Measurements from ENCODE around the gene LAMTOR2. TPM values are rescaled to one million over a fixed set of nuclear protein-coding genes. Genes with fewer than 3 reads are reported as not detected.
A peak's percentile ranks its signal among the peaks of the same experiment; 100 is the strongest.

The LAMTOR2 gene
- total and polyA plus RNA-seq, 9 of the 15 experiments (the other 6 are each of a cell fraction or from before 2014, with no cell fraction given), result 39.0 to 161 (median 74.6) TPM

GRCh38 chr1:156054500-156055280, at the start of gene LAMTOR2 (continued):
- TF ChIP-seq POLR3A (IDR thresholded peaks at IDR 0.05; ENCODE audit: borderline replicate concordance, extremely low read depth, insufficient read depth, insufficient read length) (no peak), CBX1 (IDR thresholded peaks at IDR 0.05; ENCODE audit: low read depth) (no peak; the same call in 1 of the 2 replicates), STAG1 (CRISPR knock-in tag; IDR thresholded peaks at IDR 0.05; ENCODE audit: borderline replicate concordance) (no peak), ZNF639 (CRISPR knock-in tag; conservative IDR thresholded peaks at IDR 0.05 in 1 of 2, IDR thresholded peaks at IDR 0.05 in 1 of 2) (peak in 1 of 2 experiments; percentile 77; a peak in 1 of 4 replicates), TCF3 (CRISPR knock-in tag; IDR thresholded peaks at IDR 0.05) (0 out of 2 replicates have a peak, but pooled peaks have one; percentile 17), NELFE (IDR thresholded peaks at IDR 0.05; ENCODE audit: insufficient read depth, insufficient read length) (no peak), POLR2G (IDR thresholded peaks at IDR 0.05; ENCODE audit: low read depth, low read length) (peak; percentile 88), JUN (IDR thresholded peaks at IDR 0.05; ENCODE audit: borderline replicate concordance, low read depth, low read length) (peak; percentile 53; the same call in 1 of the 2 replicates), JUN (CRISPR knock-in tag; IDR thresholded peaks at IDR 0.05; ENCODE audit: borderline replicate concordance) (no peak), CCAR2 (IDR thresholded peaks at IDR 0.05; ENCODE audit: low read depth, low read length) (no peak), GTF2F1 (IDR thresholded peaks at IDR 0.05; ENCODE audit: low read depth, low read length) (peak; percentile 84; the same call in 1 of the 2 replicates), POU5F1 (IDR thresholded peaks at IDR 0.05; ENCODE audit: borderline replicate concordance, low read depth, low read length, partially characterized antibody) (peak; percentile 85), CLOCK (CRISPR knock-in tag; IDR thresholded peaks at IDR 0.05; ENCODE audit: borderline replicate concordance) (no peak), TRIM25 (IDR thresholded peaks at IDR 0.05; ENCODE audit: borderline replicate concordance) (no peak), DMBX1 (CRISPR knock-in tag; IDR thresholded peaks at IDR 0.05; ENCODE audit: borderline replicate concordance) (peak; percentile 51; the same call in 1 of the 2 replicates), FOXP1 (CRISPR knock-in tag; IDR thresholded peaks at IDR 0.05) (no peak), ZNF184 (CRISPR knock-in tag; IDR thresholded peaks at IDR 0.05) (no peak), SRSF1 (IDR thresholded peaks at IDR 0.05; ENCODE audit: low read depth, low read length) (no peak), XRCC5 (IDR thresholded peaks at IDR 0.05; ENCODE audit: low read depth, low read length) (peak; percentile 64), SAFB (IDR thresholded peaks at IDR 0.05; ENCODE audit: borderline replicate concordance, low read depth, low read length) (no peak), ZNF668 (CRISPR knock-in tag; IDR thresholded peaks at IDR 0.05) (no peak)
